ENCODE measurements around the gene PCBP3. TPM values are rescaled to one million over a fixed set of nuclear protein-coding genes. Genes with fewer than 3 reads are reported as not detected.

Gene PCBP3
- total and polyA plus RNA-seq, 2 experiments from 2014 or later = 3.4 to 4.3 TPM

GRCh38 chr21:45969921-45970673, 326.6 kb downstream of the PCBP3 start:
- Histone ChIP-seq H3K36me3 (no peaks in the 10 kb centered on the region), H3K4me1 (ENCODE audit: low read depth) (peaks cover 27% of the 10 kb centered on the region), H3K27ac (no peak overlapping the region), H3K27me3 (peaks cover 19% of the 10 kb centered on the region), H3K4me3 (no peak overlapping the region), H3K9me3 (ENCODE audit: low read depth) (no peaks in the 10 kb centered on the region)
- TF ChIP-seq CTCF (IDR thresholded peaks at IDR 0.05; ENCODE audit: low read depth, low read length) = no peak
- no peak for DNase-seq (ENCODE audit: low read depth in 1 of 2, low spot score in 1 of 2)

- H3K36me3 ChIP-seq = no peaks in the 10 kb centered on the region
- DNase-seq (ENCODE audit: low read depth in 1 of 2, low spot score in 1 of 2) = peak; percentile 68 to 82
- H3K9me3 ChIP-seq (ENCODE audit: low read depth) = no peaks in the 10 kb centered on the region
- peaks cover 31% of the 10 kb centered on the region for H3K4me1 ChIP-seq (ENCODE audit: low read depth)
- no peak overlapping the region for H3K27ac ChIP-seq
- H3K4me3 ChIP-seq = no peak overlapping the region
- TF ChIP-seq CTCF (IDR thresholded peaks at IDR 0.05; ENCODE audit: low read depth, low read length) = peak; percentile 93
- peaks cover 24% of the 10 kb centered on the region for H3K27me3 ChIP-seq
Measured at GRCh38 chr21:45970674-45971615, 327.4 kb downstream of the PCBP3 start.

GRCh38 chr21:45971616-45972352, 328.3 kb downstream of the PCBP3 start:
- Histone ChIP-seq H3K27ac (no peak overlapping the region), H3K36me3 (no peaks in the 10 kb centered on the region), H3K9me3 (ENCODE audit: low read depth) (no peaks in the 10 kb centered on the region), H3K4me1 (ENCODE audit: low read depth) (peaks cover 31% of the 10 kb centered on the region), H3K4me3 (no peak overlapping the region), H3K27me3 (peaks cover 26% of the 10 kb centered on the region)
- no peak for TF ChIP-seq CTCF (IDR thresholded peaks at IDR 0.05; ENCODE audit: low read depth, low read length)
- DNase-seq (ENCODE audit: low read depth in 1 of 2, low spot score in 1 of 2) = peak in 1 of 2 donors; percentile 78

- H3K9me3 ChIP-seq (ENCODE audit: low read depth) = no peaks in the 10 kb centered on the region
- H3K4me3 ChIP-seq = no peak overlapping the region
- no peak for TF ChIP-seq CTCF (IDR thresholded peaks at IDR 0.05; ENCODE audit: low read depth, low read length)
- H3K27ac ChIP-seq = no peak overlapping the region
- H3K27me3 ChIP-seq = peaks cover 26% of the 10 kb centered on the region
- H3K4me1 ChIP-seq (ENCODE audit: low read depth) = peaks cover 31% of the 10 kb centered on the region
- peak in 1 of 2 donors; percentile 50 for DNase-seq (ENCODE audit: low read depth in 1 of 2, low spot score in 1 of 2)
- H3K36me3 ChIP-seq = no peaks in the 10 kb centered on the region
Measured at GRCh38 chr21:45972353-45972715, 328.8 kb downstream of the PCBP3 start.
